Neuronal stem cell (in vitro differentiated cells): ENCODE measurements around the gene BAZ1B.

ENCODE experiments used
- DNase-seq: peaks from one replicate; pipeline ENCODE4 v3.0.0-alpha.2; 2013; ENCODE audit warnings: low spot score
- H2AFZ ChIP-seq: one replicate; pipeline ENCODE4 v1.6.1; 2013; ENCODE audit warnings: mild to moderate bottlenecking, low read length, inconsistent platforms
- H2AK5ac ChIP-seq: 2 replicates; pipeline ENCODE4 v1.6.1; 2013; ENCODE audit warnings: low read depth, mild to moderate bottlenecking, inconsistent platforms, low read length, moderate library complexity, mixed read lengths
- H2BK120ac ChIP-seq: 2 replicates; pipeline ENCODE4 v1.6.1; 2013; ENCODE audit warnings: low read depth, mild to moderate bottlenecking, inconsistent platforms, low read length, moderate library complexity, mixed read lengths
- H2BK12ac ChIP-seq: one replicate; pipeline ENCODE4 v1.6.1; 2013; ENCODE audit warnings: low read length, inconsistent platforms
- H2BK15ac ChIP-seq: 2 replicates; pipeline ENCODE4 v1.6.1; 2013; ENCODE audit warnings: mild to moderate bottlenecking, low read length, inconsistent platforms, mixed read lengths
- H2BK5ac ChIP-seq: one replicate; pipeline ENCODE4 v1.6.1; 2013; ENCODE audit warnings: inconsistent platforms, mild to moderate bottlenecking, low read length, moderate library complexity
- H3K14ac ChIP-seq: one replicate; pipeline ENCODE4 v1.6.1; 2013; ENCODE audit warnings: low read length, inconsistent platforms
- H3K18ac ChIP-seq: 2 replicates; pipeline ENCODE4 v1.6.1; 2013; ENCODE audit warnings: low read length, inconsistent platforms
- H3K23ac ChIP-seq: 2 replicates; pipeline ENCODE4 v1.6.1; 2013; ENCODE audit warnings: low read depth, mild to moderate bottlenecking, mixed read lengths, low read length, inconsistent platforms; ENCODE audit not compliant: poor library complexity
- H3K27ac ChIP-seq: replicated peaks from 3 replicates; pipeline ENCODE4 v1.5.1; 2013; ENCODE audit warnings: low read length, inconsistent platforms
- H3K27me3 ChIP-seq, 3 experiments: 2 replicates each; pipeline ENCODE4 v1.6.1; 2013; ENCODE audit warnings: low read length in 3 of 3, mild to moderate bottlenecking in 2 of 3, inconsistent platforms in 1 of 3, low read depth in 1 of 3, mixed read lengths in 1 of 3, moderate library complexity in 1 of 3; ENCODE audit not compliant: control insufficient read depth in 3 of 3, insufficient read depth in 3 of 3
- H3K36me3 ChIP-seq, 2 donors: replicated peaks in 1 of 2; 2 replicates each; pipeline ENCODE4 v1.6.1; 2013; ENCODE audit warnings: low read length in 2 of 2; ENCODE audit not compliant: control insufficient read depth in 2 of 2, insufficient read depth in 2 of 2
- H3K4ac ChIP-seq: 2 replicates; pipeline ENCODE4 v1.6.1; 2013; ENCODE audit warnings: inconsistent platforms, mild to moderate bottlenecking, low read length, moderate library complexity
- H3K4me1 ChIP-seq, 2 donors: 1 replicate in 1 of 2; 2 replicates in 1 of 2; pipeline ENCODE4 v1.6.1; 2013; ENCODE audit warnings: low read length in 2 of 2, low read depth in 1 of 2; ENCODE audit not compliant: control insufficient read depth in 2 of 2, insufficient read depth in 1 of 2
- H3K4me2 ChIP-seq: one replicate; pipeline ENCODE4 v1.6.1; 2013; ENCODE audit warnings: mild to moderate bottlenecking, low read length, inconsistent platforms; ENCODE audit not compliant: insufficient read depth, poor library complexity, severe bottlenecking
- H3K4me3 ChIP-seq, 2 donors: 2 replicates each; pipeline ENCODE4 v1.5.1; 2013; ENCODE audit warnings: low read length in 2 of 2, mild to moderate bottlenecking in 2 of 2, inconsistent platforms in 1 of 2, moderate library complexity in 1 of 2
- H3K79me1 ChIP-seq: one replicate; pipeline ENCODE4 v1.6.1; 2013; ENCODE audit warnings: low read depth, mild to moderate bottlenecking, inconsistent platforms, low read length, moderate library complexity
- H3K9ac ChIP-seq: one replicate; pipeline ENCODE4 v1.6.1; 2013; ENCODE audit warnings: mild to moderate bottlenecking, low read depth, low read length, inconsistent platforms; ENCODE audit not compliant: poor library complexity
- H3K9me3 ChIP-seq, 2 donors: replicated peaks in 1 of 2; 2 replicates each; pipeline versions ENCODE3 to v1.6.1; 2013; ENCODE audit warnings: low read length in 2 of 2, mild to moderate bottlenecking in 2 of 2, inconsistent platforms in 1 of 2, low read depth in 1 of 2, mixed read lengths in 1 of 2, moderate library complexity in 1 of 2; ENCODE audit not compliant: control insufficient read depth in 2 of 2, insufficient read depth in 1 of 2
- H4K8ac ChIP-seq: one replicate; pipeline ENCODE4 v1.6.1; 2013; ENCODE audit warnings: low read depth, mild to moderate bottlenecking, inconsistent platforms, low read length, moderate library complexity
- H4K91ac ChIP-seq: one replicate; pipeline ENCODE4 v1.6.1; 2013; ENCODE audit warnings: low read length, low read depth, mild to moderate bottlenecking, inconsistent platforms; ENCODE audit not compliant: poor library complexity
- WGBS, 2 donors: extraction: QIAGEN DNeasy Blood & Tissue Kit; methylation state at CpG; one replicate each; pipeline ENCODE4 v1.1.7; 2013; ENCODE audit warnings: missing lambda C conversion rate in 2 of 2, mixed read lengths in 1 of 2; ENCODE audit not compliant: insufficient read length in 2 of 2, insufficient replicate concordance in 1 of 2; ENCODE audit errors: extremely low coverage in 2 of 2; 5-methylcytosine and 5-hydroxymethylcytosine counted together

BAZ1B gene

GRCh38 chr7:73438547-73439409 lies 83.3 kb downstream of the BAZ1B start:
- Histone ChIP-seq H3K4me1 (peaks cover 16% of the 10 kb centered on the region in 2 donors), H3K79me1 (peaks cover 1% of the 10 kb centered on the region), H3K9me3 (peaks cover 5 to 8% of the 10 kb centered on the region in 2 donors), H3K27me3 (peaks cover 0 to 12% (median 0%) of the 10 kb centered on the region in 3 experiments), H3K4me3 (no peak overlapping the region), H3K36me3 (peaks cover 35 to 53% of the 10 kb centered on the region in 2 donors), H3K27ac (peak overlapping the region; percentile 21), H3K18ac (peak overlapping the region; percentile 41), H3K4ac (no peak overlapping the region), H3K23ac (no peak overlapping the region), H3K14ac (no peak overlapping the region), H2BK12ac (no peak overlapping the region), H2BK15ac (no peak overlapping the region), H4K91ac (no peak overlapping the region), H3K9ac (no peak overlapping the region), H2BK5ac (no peak overlapping the region), H2AFZ (no peak overlapping the region), H2BK120ac (no peak overlapping the region), H3K4me2 (no peak overlapping the region), H2AK5ac (no peak overlapping the region), H4K8ac (no peak overlapping the region)
- DNase-seq, result no peak
- WGBS, 2 donors, result no CpG with 5 or more reads among the region's 16 CpGs

GRCh38 chr7:73437621-73438416 lies 84.3 kb downstream of the BAZ1B start:
- Histone ChIP-seq H3K4me1 (peaks cover 16% of the 10 kb centered on the region in 2 donors), H3K79me1 (peaks cover 1% of the 10 kb centered on the region), H3K18ac (peak overlapping the region; percentile 27), H2AK5ac (peak overlapping the region; percentile 68), H3K23ac (no peak overlapping the region), H4K8ac (no peak overlapping the region), H3K27ac (peak overlapping the region; percentile 27), H2BK15ac (no peak overlapping the region), H3K36me3 (peaks cover 26 to 44% of the 10 kb centered on the region in 2 donors), H3K4me3 (no peak overlapping the region), H3K4ac (no peak overlapping the region), H2BK120ac (no peak overlapping the region), H2BK12ac (no peak overlapping the region), H4K91ac (peak overlapping the region; percentile 81), H3K14ac (no peak overlapping the region), H2BK5ac (peak overlapping the region; percentile 42), H3K27me3 (peaks cover 0 to 12% (median 0%) of the 10 kb centered on the region in 3 experiments), H3K9ac (peak overlapping the region; percentile 55), H3K9me3 (peaks cover 5 to 8% of the 10 kb centered on the region in 2 donors), H3K4me2 (no peak overlapping the region), H2AFZ (no peak overlapping the region)
- no peak for DNase-seq
- WGBS, 2 donors, result no CpG with 5 or more reads among the region's 16 CpGs

- no peak overlapping the region for H2AK5ac ChIP-seq
- H3K27me3 ChIP-seq, result peaks cover 0 to 12% (median 0%) of the 10 kb centered on the region in 3 experiments
- H3K36me3 ChIP-seq, result peaks cover 18 to 36% of the 10 kb centered on the region in 2 donors
- no peak overlapping the region for H2AFZ ChIP-seq
- no peak overlapping the region for H2BK120ac ChIP-seq
- peaks cover 16% of the 10 kb centered on the region in 2 donors for H3K4me1 ChIP-seq
- H3K79me1 ChIP-seq, result peaks cover 1% of the 10 kb centered on the region
- H3K9ac ChIP-seq, result no peak overlapping the region
- DNase-seq, result no peak
- no peak overlapping the region for H2BK12ac ChIP-seq
- H3K4me2 ChIP-seq, result no peak overlapping the region
- peaks cover 5 to 8% of the 10 kb centered on the region in 2 donors for H3K9me3 ChIP-seq
- H2BK15ac ChIP-seq, result no peak overlapping the region
- H3K14ac ChIP-seq, result no peak overlapping the region
- H3K27ac ChIP-seq, result no peak overlapping the region
- H3K4ac ChIP-seq, result no peak overlapping the region
- H3K23ac ChIP-seq, result no peak overlapping the region
- peak overlapping the region; percentile 18 for H3K18ac ChIP-seq
- H3K4me3 ChIP-seq, result no peak overlapping the region
- H4K8ac ChIP-seq, result no peak overlapping the region
- no CpG with 5 or more reads among the region's 10 CpGs for WGBS, 2 donors
- no peak overlapping the region for H2BK5ac ChIP-seq
- H4K91ac ChIP-seq, result no peak overlapping the region
These were observed 85.0 kb downstream of the BAZ1B start for GRCh38 chr7:73437091-73437490.
